HepG2 (cell line): Measurements from ENCODE around the gene DIP2C. TPM values are rescaled to one million over a fixed set of nuclear protein-coding genes. Genes with fewer than 3 reads are reported as not detected.

Experiments used
- ATAC-seq: fragments of 200-7000 bp; cut with Tn5 transposase; 3 replicates; pipeline ENCODE4 v1.9.1; 2020; ENCODE audit warnings: mild to moderate bottlenecking, moderate library complexity
- BruUV-seq: library from RNA; stranded (reverse); fragments of 400-500 nt; replicated peaks from 2 replicates; lab custom pipeline; 2021; lab: Mats Ljungman, UMichigan
- CTCF ChIA-PET: fragments of 300-600 bp; formaldehyde crosslinking; extraction: SDS; loops from one replicate; lab custom pipeline; 2021; ENCODE audit warnings: low total read pairs, inconsistent platforms, low intra/inter-chr PET ratio; lab: Yijun Ruan, JAX
- POLR2A ChIA-PET: fragments of 350-600 bp; sonication (Branson Sonifier 250); formaldehyde crosslinking; loops from one replicate; lab custom pipeline; 2020; ENCODE audit warnings: antibody characterized with exemption, inconsistent platforms; lab: Yijun Ruan, JAX
- DNase-seq: peaks from one replicate; pipeline ENCODE4 v3.0.0-alpha.2; 2015; ENCODE audit warnings: low spot score
- FAIRE-seq: peaks from 3 replicates; lab custom pipeline; 2011; peaks lifted over from hg19 to GRCh38; lab: Jason Lieb, UNC
- H2AFZ ChIP-seq: one replicate; pipeline ENCODE4 v1.6.1; 2011; ENCODE audit warnings: low read length, inconsistent platforms
- H3K27ac ChIP-seq: fragments of 300-600 bp; 3 replicates; pipeline ENCODE4 v1.8.0; 2011; ENCODE audit warnings: mixed run types, mild to moderate bottlenecking, mixed read lengths, low read length, inconsistent platforms; ENCODE audit not compliant: insufficient read depth; ENCODE audit errors: extremely low read length
- H3K27me3 ChIP-seq, 2 experiments: fragments of 200-600 bp in 1 of 2; 2 replicates in 1 of 2; 3 replicates in 1 of 2; pipeline versions ENCODE4 v1.6.0 to v1.8.0; 2011; ENCODE audit warnings: low read length in 2 of 2, mild to moderate bottlenecking in 2 of 2, moderate library complexity in 2 of 2, inconsistent platforms in 1 of 2; ENCODE audit not compliant: insufficient read depth in 2 of 2, control insufficient read depth in 1 of 2
- H3K36me3 ChIP-seq, 2 experiments: fragments of 200-600 bp in 1 of 2; replicated peaks in 1 of 2; 2 replicates in 1 of 2; 3 replicates in 1 of 2; pipeline versions ENCODE4 v1.5.1 to v1.8.0; 2011; ENCODE audit warnings: low read length in 2 of 2, inconsistent platforms in 1 of 2; ENCODE audit not compliant: insufficient read depth in 2 of 2, control insufficient read depth in 1 of 2
- H3K4me1 ChIP-seq: 2 replicates; pipeline ENCODE4 v1.5.1; 2012; ENCODE audit warnings: low read length, inconsistent platforms; ENCODE audit not compliant: insufficient read depth
- H3K4me2 ChIP-seq: 2 replicates; pipeline ENCODE4 v1.6.0; 2011; ENCODE audit warnings: low read depth, low read length, inconsistent platforms
- H3K4me3 ChIP-seq, 3 experiments: fragments of 200-600 bp in 1 of 3; sonication (generic), shearing (Covaris generic) in 1 of 3; replicated peaks in 1 of 3; 2 replicates each; pipeline ENCODE4 v1.5.1; 2011 to 2016; ENCODE audit warnings: low read length in 3 of 3, inconsistent platforms in 2 of 3, low read depth in 2 of 3, mild to moderate bottlenecking in 2 of 3, control low read depth in 1 of 3, mixed read lengths in 1 of 3; ENCODE audit not compliant: insufficient read depth in 1 of 3
- H3K79me2 ChIP-seq: one replicate; pipeline ENCODE4 v1.6.1; 2011; ENCODE audit warnings: low read length, inconsistent platforms; ENCODE audit not compliant: insufficient read depth
- H3K9ac ChIP-seq: 2 replicates; pipeline ENCODE4 v1.6.0; 2011; ENCODE audit warnings: mild to moderate bottlenecking, low read depth, low read length, inconsistent platforms; ENCODE audit not compliant: insufficient read depth
- H3K9me3 ChIP-seq: 2 replicates; pipeline ENCODE4 v1.5.1; 2012; ENCODE audit warnings: mild to moderate bottlenecking, low read length
- H4K20me1 ChIP-seq: 2 replicates; pipeline ENCODE4 v1.6.0; 2011; ENCODE audit warnings: inconsistent platforms, mild to moderate bottlenecking, low read length, moderate library complexity; ENCODE audit not compliant: insufficient read depth
- DR1 ChIP-seq: sonication (generic); formaldehyde crosslinking; IDR thresholded peaks from 2 replicates; pipeline ENCODE4 v1.8.0; 2021; ENCODE audit warnings: mild to moderate bottlenecking, missing genetic modification reagents, inconsistent platforms
- ELF1 ChIP-seq: sonication (generic); formaldehyde crosslinking; IDR thresholded peaks from 2 replicates; pipeline ENCODE4 v1.4.0; 2020; ENCODE audit warnings: missing genetic modification reagents
- ESRRA ChIP-seq: sonication (generic); formaldehyde crosslinking; IDR thresholded peaks from 2 replicates; pipeline ENCODE4 v1.5.1; 2020; ENCODE audit warnings: mild to moderate bottlenecking, low read depth, missing genetic modification reagents
- KAT2B ChIP-seq: fragments of 150-350 bp; IDR thresholded peaks from 2 replicates; pipeline ENCODE4 v1.6.1; 2014; ENCODE audit warnings: low read depth, low read length, borderline replicate concordance
- NFRKB ChIP-seq: fragments of 450-650 bp; IDR thresholded peaks from 2 replicates; pipeline ENCODE4 v1.6.1; 2017
- NPAS2 ChIP-seq: sonication (generic); formaldehyde crosslinking; IDR thresholded peaks from 2 replicates; pipeline ENCODE4 v1.8.0; 2022; ENCODE audit warnings: mild to moderate bottlenecking, missing genetic modification reagents, borderline replicate concordance
- SNAPC2 ChIP-seq: sonication (generic); formaldehyde crosslinking; IDR thresholded peaks from 2 replicates; pipeline ENCODE4 v1.8.1; 2022; ENCODE audit warnings: mild to moderate bottlenecking, missing genetic modification reagents
- WIZ ChIP-seq: sonication (generic); formaldehyde crosslinking; IDR thresholded peaks from 2 replicates; pipeline ENCODE4 v1.5.1; 2020; ENCODE audit warnings: mild to moderate bottlenecking, missing genetic modification reagents
- ZNF274 ChIP-seq: sonication (generic); formaldehyde crosslinking; IDR thresholded peaks from 2 replicates; pipeline ENCODE4 v1.5.1; 2020; ENCODE audit warnings: mild to moderate bottlenecking, missing genetic modification reagents
- WGBS: methylation state at CpG from one replicate; pipeline ENCODE4 v1.1.6; 2017; ENCODE audit warnings: low lambda C conversion rate; 5-methylcytosine and 5-hydroxymethylcytosine counted together
- in situ Hi-C: cut with HindIII; loops from 2 replicates; pipeline ENCODE4 v1.10.0; 2017; ENCODE audit warnings: low pct_unique_long_range_greater_than_20kb; ENCODE audit not compliant: extremely low pct_ligation_motif_present
- intact Hi-C: fragments of 100-400 bp; cut with micrococcal nuclease; formaldehyde crosslinking; loops from one replicate; pipeline ENCODE4 v1.10.0; 2022; ENCODE audit not compliant: unreplicated experiment
- polyA plus RNA-seq, 8 experiments: library from polyadenylated mRNA; depleted of rRNA in 3 of 8; stranded (reverse) in 7 of 8; unstranded in 1 of 8; fragments of >200 nt; fragmentation: Illumina TruSeq in 4 of 8; extraction: Trizol in 4 of 8; gene quantifications; 2 replicates each; pipeline versions ENCODE4 v1.2.1 to v1.2.3, GENCODE V29; 2011 to 2016; ENCODE audit warnings: low read depth in 4 of 8, missing spikeins in 1 of 8, mixed read lengths in 1 of 8; ENCODE audit not compliant: insufficient read depth in 1 of 8
- total RNA-seq, 5 experiments: library from RNA; depleted of rRNA; stranded (reverse); fragments of >200 nt; fragmentation: Illumina TruSeq; extraction: Trizol; gene quantifications; 2 replicates each; pipeline ENCODE4 v1.2.3, GENCODE V29; 2016; ENCODE audit warnings: low read depth in 1 of 5
- TF ChIP-seq, protein P1 (sequence below), 2 experiments: fragments of 450-650 bp in 1 of 2; sonication (generic) in 1 of 2; formaldehyde crosslinking; IDR thresholded peaks; 2 replicates each; pipeline versions ENCODE4 v1.5.0 to v1.8.0; 2020 to 2022; ENCODE audit warnings: mild to moderate bottlenecking in 1 of 2, missing genetic modification reagents in 1 of 2
- TF ChIP-seq, protein P2 (sequence below), 2 experiments: fragments of 450-650 bp in 1 of 2; sonication (generic) in 1 of 2; formaldehyde crosslinking in 1 of 2; IDR thresholded peaks; 2 replicates each; pipeline versions ENCODE4 v1.6.1 to v1.8.0; 2016 to 2022; ENCODE audit warnings: antibody characterized with exemption in 1 of 2, mild to moderate bottlenecking in 1 of 2, missing genetic modification reagents in 1 of 2

DIP2C gene
- total and polyA plus RNA-seq, 2 of the 13 experiments (the other 11 are each of a cell fraction or from before 2014, with no cell fraction given): 2.2 to 2.7 TPM

DNA sequence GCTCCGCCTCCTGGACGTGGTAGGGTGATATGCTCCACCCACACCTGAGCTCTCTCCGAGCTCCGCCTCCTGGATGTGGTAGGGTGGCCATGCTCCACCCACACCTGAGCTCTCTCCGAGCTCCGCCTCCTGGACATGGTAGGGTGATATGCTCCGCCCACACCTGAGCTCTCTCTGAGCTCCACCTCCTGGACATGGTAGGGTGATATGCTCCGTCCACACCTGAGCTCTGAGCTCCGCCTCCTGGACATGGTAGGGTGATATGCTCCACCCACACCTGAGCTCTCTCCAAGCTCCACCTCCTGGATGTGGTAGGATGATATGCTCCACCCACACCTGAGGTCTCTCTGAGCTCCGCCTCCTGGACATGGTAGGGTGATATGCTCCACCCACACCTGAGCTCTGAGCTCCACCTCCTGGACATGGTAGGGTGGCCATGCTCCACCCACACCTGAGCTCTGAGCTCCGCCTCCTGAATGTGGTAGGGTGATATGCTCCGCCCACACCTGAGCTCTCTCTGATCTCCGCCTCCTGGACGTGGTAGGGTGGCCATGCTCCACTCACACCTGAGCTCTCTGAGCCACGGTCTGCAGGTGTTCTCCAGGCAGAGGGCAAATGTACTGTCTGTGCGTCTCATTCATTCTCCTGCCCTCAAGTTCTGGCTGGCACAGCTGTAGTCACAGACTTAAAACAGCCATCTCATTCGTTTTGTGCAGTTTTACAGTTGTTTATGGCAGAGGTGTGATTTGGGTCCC, 252.4 kb downstream of the DIP2C start (continued):
- TF ChIP-seq NFRKB (no peak), DR1 (CRISPR knock-in tag) (no peak), SNAPC2 (CRISPR knock-in tag) (no peak), WIZ (no peak), KAT2B (no peak), ESRRA (no peak)
- TF ChIP-seq, protein P1, sequence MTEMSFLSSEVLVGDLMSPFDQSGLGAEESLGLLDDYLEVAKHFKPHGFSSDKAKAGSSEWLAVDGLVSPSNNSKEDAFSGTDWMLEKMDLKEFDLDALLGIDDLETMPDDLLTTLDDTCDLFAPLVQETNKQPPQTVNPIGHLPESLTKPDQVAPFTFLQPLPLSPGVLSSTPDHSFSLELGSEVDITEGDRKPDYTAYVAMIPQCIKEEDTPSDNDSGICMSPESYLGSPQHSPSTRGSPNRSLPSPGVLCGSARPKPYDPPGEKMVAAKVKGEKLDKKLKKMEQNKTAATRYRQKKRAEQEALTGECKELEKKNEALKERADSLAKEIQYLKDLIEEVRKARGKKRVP (CRISPR knock-in tag; IDR thresholded peaks at IDR 0.05): no peak
- TF ChIP-seq, all 625 proteins: peak for 0

GRCh38 chr10:436013-436697, 253.3 kb downstream of the DIP2C start:
- FAIRE-seq (no peak), DNase-seq (no peak), ATAC-seq (no peak)
- POLR2A ChIA-PET: no interaction called here
- in situ Hi-C loops (no loop called here), intact Hi-C loops (no loop called here)
- CTCF ChIA-PET: no interaction called here
- no TSS peak for BruUV-seq
- no peaks in the 10 kb centered on the region for H3K9me3 ChIP-seq
- H3K4me3 ChIP-seq: no peak overlapping the region
- no peaks in the 10 kb centered on the region for H3K79me2 ChIP-seq
- WGBS: 97% methylated on average over 18 of the region's 19 CpGs
- no peak overlapping the region for H3K4me2 ChIP-seq
- H2AFZ ChIP-seq: no peak overlapping the region
- peaks cover 0 to 4% of the 10 kb centered on the region in 2 experiments; a peak in 2 of 5 replicates for H3K36me3 ChIP-seq
- H4K20me1 ChIP-seq: no peaks in the 10 kb centered on the region
- no peaks in the 10 kb centered on the region for H3K27me3 ChIP-seq
- H3K4me1 ChIP-seq: no peaks in the 10 kb centered on the region
- no peak overlapping the region for H3K27ac ChIP-seq
- H3K9ac ChIP-seq: no peak overlapping the region
- no peak for TF ChIP-seq ELF1
- TF ChIP-seq ZNF274 (CRISPR knock-in tag): no peak
- TF ChIP-seq, protein P2, sequence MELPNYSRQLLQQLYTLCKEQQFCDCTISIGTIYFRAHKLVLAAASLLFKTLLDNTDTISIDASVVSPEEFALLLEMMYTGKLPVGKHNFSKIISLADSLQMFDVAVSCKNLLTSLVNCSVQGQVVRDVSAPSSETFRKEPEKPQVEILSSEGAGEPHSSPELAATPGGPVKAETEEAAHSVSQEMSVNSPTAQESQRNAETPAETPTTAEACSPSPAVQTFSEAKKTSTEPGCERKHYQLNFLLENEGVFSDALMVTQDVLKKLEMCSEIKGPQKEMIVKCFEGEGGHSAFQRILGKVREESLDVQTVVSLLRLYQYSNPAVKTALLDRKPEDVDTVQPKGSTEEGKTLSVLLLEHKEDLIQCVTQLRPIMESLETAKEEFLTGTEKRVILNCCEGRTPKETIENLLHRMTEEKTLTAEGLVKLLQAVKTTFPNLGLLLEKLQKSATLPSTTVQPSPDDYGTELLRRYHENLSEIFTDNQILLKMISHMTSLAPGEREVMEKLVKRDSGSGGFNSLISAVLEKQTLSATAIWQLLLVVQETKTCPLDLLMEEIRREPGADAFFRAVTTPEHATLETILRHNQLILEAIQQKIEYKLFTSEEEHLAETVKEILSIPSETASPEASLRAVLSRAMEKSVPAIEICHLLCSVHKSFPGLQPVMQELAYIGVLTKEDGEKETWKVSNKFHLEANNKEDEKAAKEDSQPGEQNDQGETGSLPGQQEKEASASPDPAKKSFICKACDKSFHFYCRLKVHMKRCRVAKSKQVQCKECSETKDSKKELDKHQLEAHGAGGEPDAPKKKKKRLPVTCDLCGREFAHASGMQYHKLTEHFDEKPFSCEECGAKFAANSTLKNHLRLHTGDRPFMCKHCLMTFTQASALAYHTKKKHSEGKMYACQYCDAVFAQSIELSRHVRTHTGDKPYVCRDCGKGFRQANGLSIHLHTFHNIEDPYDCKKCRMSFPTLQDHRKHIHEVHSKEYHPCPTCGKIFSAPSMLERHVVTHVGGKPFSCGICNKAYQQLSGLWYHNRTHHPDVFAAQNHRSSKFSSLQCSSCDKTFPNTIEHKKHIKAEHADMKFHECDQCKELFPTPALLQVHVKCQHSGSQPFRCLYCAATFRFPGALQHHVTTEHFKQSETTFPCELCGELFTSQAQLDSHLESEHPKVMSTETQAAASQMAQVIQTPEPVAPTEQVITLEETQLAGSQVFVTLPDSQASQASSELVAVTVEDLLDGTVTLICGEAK (IDR thresholded peaks at IDR 0.05): no peak
- TF ChIP-seq, protein P2 (CRISPR knock-in tag; IDR thresholded peaks at IDR 0.05): no peak
- TF ChIP-seq NPAS2 (CRISPR knock-in tag): no peak
